HEK293T (cell line): ENCODE measurements around the gene PCDH17.

Experiments
- ARNT ChIP-seq: fragments of 450-650 bp; IDR thresholded peaks from 2 replicates; pipeline ENCODE4 v1.6.1; 2017; ENCODE audit warnings: mild to moderate bottlenecking
- TARDBP ChIP-seq: fragments of 450-650 bp; IDR thresholded peaks from 2 replicates; pipeline ENCODE4 v1.6.1; 2016

- TF ChIP-seq TARDBP (no peak), ARNT (no peak)
Measured at GRCh38 chr13:57634839-57635165, 3.3 kb downstream of the PCDH17 start.
